ENCODE results near the gene KRT38. TPM values are rescaled to one million over a fixed set of nuclear protein-coding genes. Genes with fewer than 3 reads are reported as not detected.

Gene KRT38
- total RNA-seq, 1 donor from 2014 or later: not detected

DNA sequence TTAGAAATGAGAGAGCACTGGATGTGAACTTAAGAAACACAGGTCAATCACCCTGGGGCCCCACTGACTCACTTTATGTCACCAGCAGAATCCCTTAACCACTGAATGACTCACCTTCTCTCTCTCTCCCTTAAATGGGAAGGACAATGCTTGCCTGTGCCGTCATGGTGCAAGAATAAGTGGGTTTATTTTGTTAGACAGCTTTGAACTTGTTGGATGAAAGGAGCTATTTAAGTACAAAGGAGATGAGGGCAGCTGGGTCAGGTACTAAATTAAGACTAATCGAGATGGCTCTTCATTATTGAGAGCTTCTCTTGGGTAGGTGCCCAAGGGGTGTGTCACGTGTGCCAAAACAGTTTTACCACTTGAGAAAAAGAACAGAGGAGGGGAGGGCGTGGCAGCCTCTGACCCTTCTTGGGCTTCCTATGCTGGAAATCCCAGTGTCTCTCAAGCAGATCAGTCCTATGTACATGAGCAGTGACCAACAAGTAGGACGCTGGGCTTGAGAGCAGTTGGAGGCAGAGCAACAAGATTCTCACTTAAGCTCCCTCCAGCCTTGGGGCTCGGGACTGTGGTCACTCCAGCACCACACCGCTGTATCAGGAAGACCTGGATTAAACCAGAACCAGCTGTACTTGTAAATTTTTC is 36.6 kb downstream of the KRT38 start:
- Mint-ChIP-seq H3K4me1 (peaks cover 45% of the 10 kb centered on the region), H3K9me3 (no peaks in the 10 kb centered on the region), H3K27me3 (ENCODE audit: low read depth) (no peaks in the 10 kb centered on the region), H3K36me3 (ENCODE audit: low read depth) (no peaks in the 10 kb centered on the region), H3K4me3 (peak overlapping the region; percentile 17), H3K27ac (ENCODE audit: unreplicated experiment) (peak overlapping the region; percentile 41)
- DNase-seq (ENCODE audit: low read depth, low spot score): no peak
- no peak for TF ChIP-seq CTCF (conservative IDR thresholded peaks at IDR 0.05)

GRCh38 chr17:41403404-41404023 is 37.3 kb downstream of the KRT38 start:
- Mint-ChIP-seq H3K4me1 (peaks cover 45% of the 10 kb centered on the region), H3K27ac (ENCODE audit: unreplicated experiment) (peak overlapping the region; percentile 41), H3K9me3 (no peaks in the 10 kb centered on the region), H3K4me3 (peak overlapping the region; percentile 17), H3K27me3 (ENCODE audit: low read depth) (no peaks in the 10 kb centered on the region), H3K36me3 (ENCODE audit: low read depth) (no peaks in the 10 kb centered on the region)
- TF ChIP-seq CTCF (conservative IDR thresholded peaks at IDR 0.05): no peak
- DNase-seq (ENCODE audit: low read depth, low spot score): no peak

DNA sequence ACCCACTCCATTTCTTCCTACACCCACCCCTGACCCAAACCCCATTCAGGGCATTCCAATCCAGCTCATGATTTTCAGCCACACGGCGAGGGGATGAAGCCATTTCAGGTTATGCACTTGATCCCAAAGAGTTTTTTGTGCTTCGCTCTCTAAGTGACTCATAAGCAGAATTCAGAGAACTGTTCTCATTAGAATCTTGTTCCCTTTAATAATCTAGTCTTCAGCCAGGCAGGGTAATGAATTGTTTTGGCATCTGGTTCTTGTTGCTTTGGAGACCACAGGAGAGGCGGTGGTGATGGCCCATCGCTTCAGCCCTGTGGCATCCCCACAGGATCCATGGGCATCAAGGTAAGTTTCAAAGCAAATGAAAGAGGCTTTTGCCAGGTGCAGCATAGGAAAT is 38.6 kb downstream of the KRT38 start:
- H3K36me3 Mint-ChIP-seq (ENCODE audit: low read depth): no peaks in the 10 kb centered on the region
- TF ChIP-seq CTCF (conservative IDR thresholded peaks at IDR 0.05): no peak
- peaks cover 45% of the 10 kb centered on the region for H3K4me1 Mint-ChIP-seq
- H3K9me3 Mint-ChIP-seq: no peaks in the 10 kb centered on the region
- H3K27me3 Mint-ChIP-seq (ENCODE audit: low read depth): no peaks in the 10 kb centered on the region
- no peak overlapping the region for H3K27ac Mint-ChIP-seq (ENCODE audit: unreplicated experiment)
- no peak for DNase-seq (ENCODE audit: low read depth, low spot score)
- H3K4me3 Mint-ChIP-seq: no peak overlapping the region

GRCh38 chr17:41396996-41397660 is 43.7 kb downstream of the KRT38 start, which contains the start of gene KRT31:
KRT31 (minus strand) TSS chr17:41397608; CDS start chr17:41397539, 69 bp downstream.
- Mint-ChIP-seq H3K9me3 (no peaks in the 10 kb centered on the region), H3K4me1 (peaks cover 17% of the 10 kb centered on the region), H3K4me3 (no peak within 1 kb of the TSS), H3K27ac (ENCODE audit: unreplicated experiment) (no peak within 1 kb of the TSS), H3K27me3 (ENCODE audit: low read depth) (no peaks in the 10 kb centered on the region), H3K36me3 (ENCODE audit: low read depth) (no peaks in the 10 kb centered on the region)
- DNase-seq (ENCODE audit: low read depth, low spot score): no peak
- TF ChIP-seq CTCF (conservative IDR thresholded peaks at IDR 0.05): no peak

DNA sequence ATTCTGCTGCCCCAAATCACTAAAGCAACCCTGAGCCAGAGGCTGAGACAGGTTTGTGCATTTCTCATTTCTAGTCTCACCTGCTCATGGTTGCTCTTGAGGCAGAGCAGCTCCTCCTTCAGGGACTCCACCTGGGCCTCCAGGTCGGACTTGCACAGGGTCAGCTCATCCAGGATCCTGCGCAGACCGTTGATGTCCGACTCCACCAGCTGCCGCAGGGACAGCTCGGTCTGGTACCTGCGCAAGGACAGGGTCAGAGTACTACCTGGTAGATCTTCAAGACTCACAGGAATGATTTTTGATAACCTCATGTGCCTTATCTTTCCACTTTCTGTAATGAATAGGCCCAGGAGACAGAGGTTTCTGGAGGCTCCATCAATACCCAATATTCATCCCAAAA is 44.4 kb downstream of the KRT38 start:
- Mint-ChIP-seq H3K27me3 (ENCODE audit: low read depth) (no peaks in the 10 kb centered on the region), H3K4me1 (peaks cover 16% of the 10 kb centered on the region), H3K9me3 (no peaks in the 10 kb centered on the region), H3K27ac (ENCODE audit: unreplicated experiment) (no peak overlapping the region), H3K4me3 (no peak overlapping the region), H3K36me3 (ENCODE audit: low read depth) (no peaks in the 10 kb centered on the region)
- no peak for DNase-seq (ENCODE audit: low read depth, low spot score)
- TF ChIP-seq CTCF (conservative IDR thresholded peaks at IDR 0.05): no peak

Measured in neural crest cell (in vitro differentiated cells).